ENCODE data around the gene ADSS2. TPM values are rescaled to one million over a fixed set of nuclear protein-coding genes. Genes with fewer than 3 reads are reported as not detected.
A peak's percentile ranks its signal among the peaks of the same experiment; 100 is the strongest.
"Not testable (repeated sequence)": the region's sequence is repeated elsewhere in the genome, so short reads cannot be mapped to it uniquely, and the experiment has no call there.

ADSS2 gene
- polyA plus RNA-seq, 2 of the 4 experiments (the other 2 are of a cell fraction) = 46.1 to 74.3 TPM

DNA sequence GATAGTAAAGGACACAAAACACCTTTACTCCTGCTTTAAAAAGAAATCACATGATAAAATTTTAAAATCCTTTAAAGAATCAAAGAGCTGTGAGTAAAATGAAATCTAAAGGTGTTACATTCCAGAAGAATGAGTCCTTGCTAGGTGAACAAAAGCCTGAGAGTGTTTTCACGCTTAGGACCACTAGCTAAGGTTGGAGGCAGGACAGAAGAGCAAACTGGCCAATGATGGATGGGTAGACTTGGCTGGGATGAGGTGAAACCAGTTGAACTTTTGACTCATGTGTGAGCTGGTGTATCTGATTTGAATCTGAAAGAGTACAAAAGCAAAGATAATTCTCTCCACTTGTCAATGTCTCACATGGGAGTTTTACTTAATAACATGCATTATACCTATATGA is 44.5 kb upstream of the ADSS2 start:
- Histone ChIP-seq H3K27ac (no peak overlapping the region), H3K4me2 (no peak overlapping the region), H3K4me3 (no peak overlapping the region), H3K4me1 (no peaks in the 10 kb centered on the region), H3K9me3 (no peaks in the 10 kb centered on the region)
- FAIRE-seq (no peak), DNase-seq (ENCODE audit: low read depth in 1 of 2, low spot score in 1 of 2) (no peak), ATAC-seq (no peak)
- ChIA-PET CTCF (no interaction called here), POLR2A (no interaction called here)
- 87% methylated on average over 1 of the region's 1 CpG for WGBS (ENCODE audit: missing lambda C conversion rate)
- TF ChIP-seq JUN (IDR thresholded peaks at IDR 0.05) (no peak), HDAC2 (IDR thresholded peaks at IDR 0.05) (no peak)

DNA sequence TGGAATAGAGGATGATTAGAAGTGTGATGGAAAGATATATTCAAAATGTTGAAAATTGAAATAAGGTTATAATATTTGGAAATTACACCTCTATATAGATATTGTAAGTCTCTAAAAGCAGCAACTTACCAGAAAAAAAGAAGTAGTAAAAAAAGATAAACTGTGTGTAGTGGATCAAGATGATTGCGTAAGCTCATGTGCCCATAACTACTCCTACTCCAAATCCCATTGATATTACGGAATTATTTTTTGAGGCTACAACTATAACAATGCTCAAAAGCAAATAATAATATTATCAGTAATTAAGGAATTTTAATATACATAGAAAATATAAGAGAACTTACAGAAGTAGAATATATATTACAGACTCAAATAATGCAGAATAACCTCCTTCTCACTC is 42.9 kb upstream of the ADSS2 start:
- TF ChIP-seq RFX5 (IDR thresholded peaks at IDR 0.05) = no peak
- no peak for TF ChIP-seq CHD2 (IDR thresholded peaks at IDR 0.05; ENCODE audit: low read length, partially characterized antibody)
- peak in 1 of 2 experiments; percentile 18; a peak in 1 of 4 replicates for TF ChIP-seq CEBPB (IDR thresholded peaks at IDR 0.05)
- ATAC-seq = no peak
- H3K4me3 ChIP-seq = no peak overlapping the region
- H3K4me1 ChIP-seq = no peaks in the 10 kb centered on the region
- ChIA-PET CTCF (no interaction called here), POLR2A (no interaction called here)
- FAIRE-seq = no peak
- no peak overlapping the region for H3K4me2 ChIP-seq
- 74% methylated on average over 2 of the region's 2 CpGs for WGBS (ENCODE audit: missing lambda C conversion rate)
- H3K27ac ChIP-seq = no peak overlapping the region
- H3K9me3 ChIP-seq = no peaks in the 10 kb centered on the region
- no peak for DNase-seq (ENCODE audit: low read depth in 1 of 2, low spot score in 1 of 2)

DNA sequence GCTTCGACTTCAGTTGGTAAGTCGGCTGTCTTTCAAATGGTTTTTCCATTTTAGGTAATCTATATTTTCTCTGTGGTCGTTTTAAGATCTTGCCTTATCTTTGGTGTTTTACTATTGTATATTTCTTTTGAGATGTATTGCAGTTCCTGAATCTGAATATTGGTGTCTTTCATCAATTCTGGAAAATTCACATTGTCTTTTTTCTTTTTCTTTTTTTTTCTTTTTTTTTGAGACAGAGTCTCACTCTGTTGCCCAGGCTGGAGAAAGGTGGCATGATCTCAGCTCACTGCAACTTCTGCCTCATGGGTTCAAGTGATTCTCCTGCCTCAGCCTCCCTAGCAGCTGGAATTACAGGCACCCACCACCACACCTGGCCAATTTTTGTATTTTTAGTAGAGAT is 33.3 kb upstream of the ADSS2 start:
- FAIRE-seq; CTCF ChIA-PET; H3K4me3 ChIP-seq; POLR2A ChIA-PET; DNase-seq (ENCODE audit: low read depth in 1 of 2, low spot score in 1 of 2); H3K4me1 ChIP-seq; H3K27ac ChIP-seq; ATAC-seq; H3K4me2 ChIP-seq; H3K9me3 ChIP-seq: not testable (repeated sequence)
- WGBS (ENCODE audit: missing lambda C conversion rate) = 46% methylated on average over 3 of the region's 3 CpGs

DNA sequence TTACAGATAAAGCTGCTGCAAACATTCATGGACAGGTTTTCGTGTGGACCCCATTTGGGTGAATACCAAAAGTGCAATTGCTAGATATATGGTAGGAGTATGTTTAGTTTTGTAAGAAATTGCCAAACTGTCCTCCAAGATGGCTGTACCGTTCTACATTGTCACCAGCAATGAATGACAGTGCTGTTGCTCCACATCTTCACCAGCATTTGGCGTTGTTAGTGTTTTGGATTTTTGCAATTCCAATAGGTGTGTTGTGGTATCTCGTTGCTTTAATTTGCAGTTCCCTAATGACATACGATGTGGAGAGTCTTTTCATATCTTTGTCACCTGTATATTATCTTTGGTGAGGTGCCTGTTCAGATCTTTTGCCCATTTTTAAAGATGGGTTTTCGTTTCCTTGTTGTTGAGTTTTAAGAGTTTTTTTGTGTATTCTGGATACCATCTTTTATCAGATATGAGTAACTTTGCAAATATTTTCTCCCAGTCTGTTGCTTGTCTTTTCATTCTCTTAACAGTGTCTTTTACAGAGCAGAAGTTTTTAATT is 21.4 kb upstream of the ADSS2 start:
- no peak for FAIRE-seq
- WGBS (ENCODE audit: missing lambda C conversion rate) = 48% methylated on average over 6 of the region's 6 CpGs
- TF ChIP-seq ESRRA (IDR thresholded peaks at IDR 0.05; ENCODE audit: borderline replicate concordance, low read length) (no peak), BHLHE40 (IDR thresholded peaks at IDR 0.05; ENCODE audit: low read depth, low read length) (no peak), FOSL2 (IDR thresholded peaks at IDR 0.05) (no peak), FOSL2 (CRISPR knock-in tag; IDR thresholded peaks at IDR 0.05) (no peak), NFE2L2 (conservative IDR thresholded peaks at IDR 0.05; ENCODE audit: low read length) (no peak), ZFP36 (IDR thresholded peaks at IDR 0.05; ENCODE audit: borderline replicate concordance, partially characterized antibody) (no peak), SREBF2 (IDR thresholded peaks at IDR 0.05) (no peak)
- TF ChIP-seq, protein P1, sequence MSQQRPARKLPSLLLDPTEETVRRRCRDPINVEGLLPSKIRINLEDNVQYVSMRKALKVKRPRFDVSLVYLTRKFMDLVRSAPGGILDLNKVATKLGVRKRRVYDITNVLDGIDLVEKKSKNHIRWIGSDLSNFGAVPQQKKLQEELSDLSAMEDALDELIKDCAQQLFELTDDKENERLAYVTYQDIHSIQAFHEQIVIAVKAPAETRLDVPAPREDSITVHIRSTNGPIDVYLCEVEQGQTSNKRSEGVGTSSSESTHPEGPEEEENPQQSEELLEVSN (IDR thresholded peaks at IDR 0.05; ENCODE audit: borderline replicate concordance, low read depth) = no peak
- TF ChIP-seq, protein P2, sequence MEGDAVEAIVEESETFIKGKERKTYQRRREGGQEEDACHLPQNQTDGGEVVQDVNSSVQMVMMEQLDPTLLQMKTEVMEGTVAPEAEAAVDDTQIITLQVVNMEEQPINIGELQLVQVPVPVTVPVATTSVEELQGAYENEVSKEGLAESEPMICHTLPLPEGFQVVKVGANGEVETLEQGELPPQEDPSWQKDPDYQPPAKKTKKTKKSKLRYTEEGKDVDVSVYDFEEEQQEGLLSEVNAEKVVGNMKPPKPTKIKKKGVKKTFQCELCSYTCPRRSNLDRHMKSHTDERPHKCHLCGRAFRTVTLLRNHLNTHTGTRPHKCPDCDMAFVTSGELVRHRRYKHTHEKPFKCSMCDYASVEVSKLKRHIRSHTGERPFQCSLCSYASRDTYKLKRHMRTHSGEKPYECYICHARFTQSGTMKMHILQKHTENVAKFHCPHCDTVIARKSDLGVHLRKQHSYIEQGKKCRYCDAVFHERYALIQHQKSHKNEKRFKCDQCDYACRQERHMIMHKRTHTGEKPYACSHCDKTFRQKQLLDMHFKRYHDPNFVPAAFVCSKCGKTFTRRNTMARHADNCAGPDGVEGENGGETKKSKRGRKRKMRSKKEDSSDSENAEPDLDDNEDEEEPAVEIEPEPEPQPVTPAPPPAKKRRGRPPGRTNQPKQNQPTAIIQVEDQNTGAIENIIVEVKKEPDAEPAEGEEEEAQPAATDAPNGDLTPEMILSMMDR (IDR thresholded peaks at IDR 0.05) = no peak

DNA sequence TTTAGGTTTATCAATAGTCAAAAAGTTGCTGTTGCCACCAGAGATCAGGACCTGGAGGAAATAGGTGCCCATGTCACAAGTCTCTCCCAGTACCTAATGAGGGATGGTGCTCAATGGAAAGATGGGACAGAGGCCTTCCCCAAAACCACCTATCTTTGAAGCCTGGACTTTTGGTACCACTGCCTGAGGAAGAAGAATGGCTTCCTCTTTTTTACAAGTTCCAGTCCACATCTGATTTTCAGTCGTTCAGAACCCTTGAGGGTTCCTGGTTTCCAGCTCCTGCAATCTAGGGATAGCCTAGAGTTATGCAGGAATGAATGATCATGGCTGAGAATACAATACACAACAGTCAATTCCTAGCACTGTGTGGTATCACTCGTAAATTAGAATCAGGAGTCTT is 15.0 kb upstream of the ADSS2 start:
- ChIA-PET CTCF (interaction anchor here (0.7 kb wide), 1 partner anchor 1549 kb away, joined by 3 read pairs; no protein-coding TSS in a partner anchor), POLR2A (no interaction called here)
- Histone ChIP-seq H3K4me1 (0 out of 3 replicates have a peak, but pooled peaks cover 2% of the 10 kb centered on the region), H3K27ac (no peak overlapping the region), H3K4me3 (no peak overlapping the region), H3K4me2 (no peak overlapping the region), H3K9me3 (no peaks in the 10 kb centered on the region)
- FAIRE-seq (no peak), DNase-seq (ENCODE audit: low read depth in 1 of 2, low spot score in 1 of 2) (no peak), ATAC-seq (no peak)
- 49% methylated on average over 2 of the region's 2 CpGs for WGBS (ENCODE audit: missing lambda C conversion rate)
- TF ChIP-seq ESRRA (IDR thresholded peaks at IDR 0.05; ENCODE audit: borderline replicate concordance, low read length) (no peak), BHLHE40 (IDR thresholded peaks at IDR 0.05; ENCODE audit: low read depth, low read length) (no peak), RNF2 (IDR thresholded peaks at IDR 0.05; ENCODE audit: borderline replicate concordance, low read depth) (no peak), CHD2 (IDR thresholded peaks at IDR 0.05; ENCODE audit: low read length, partially characterized antibody) (no peak), GATA3 (IDR thresholded peaks at IDR 0.05; ENCODE audit: borderline replicate concordance) (no peak), POLR2AphosphoS2 (conservative IDR thresholded peaks at IDR 0.05; ENCODE audit: low read length) (no peak), MAZ (IDR thresholded peaks at IDR 0.05; ENCODE audit: borderline replicate concordance, low read depth, low read length) (no peak), TP53 (CRISPR knock-in tag; IDR thresholded peaks at IDR 0.05) (no peak), ZNF302 (CRISPR knock-in tag; IDR thresholded peaks at IDR 0.05) (no peak), CHD4 (IDR thresholded peaks at IDR 0.05; ENCODE audit: borderline replicate concordance) (no peak), FOXS1 (CRISPR knock-in tag; IDR thresholded peaks at IDR 0.05) (no peak), JUNB (IDR thresholded peaks at IDR 0.05) (no peak), EHF (CRISPR knock-in tag; IDR thresholded peaks at IDR 0.05) (no peak), CBX8 (IDR thresholded peaks at IDR 0.05) (no peak), ZFP36 (IDR thresholded peaks at IDR 0.05; ENCODE audit: borderline replicate concordance, partially characterized antibody) (no peak)
- TF ChIP-seq, protein P1 (IDR thresholded peaks at IDR 0.05; ENCODE audit: borderline replicate concordance, low read depth) = no peak

More for the DNA sequence above, 21.4 kb upstream of the ADSS2 start:
- Histone ChIP-seq H3K4me1 (no peaks in the 10 kb centered on the region), H3K4me3 (no peak overlapping the region), H3K27ac (no peak overlapping the region), H3K4me2 (no peak overlapping the region), H3K9me3 (no peaks in the 10 kb centered on the region)
- CTCF ChIA-PET = no interaction called here
- no peak for ATAC-seq
- no peak for DNase-seq (ENCODE audit: low read depth in 1 of 2, low spot score in 1 of 2)
- POLR2A ChIA-PET = no interaction called here
